SK-N-SH (cell line): Measurements from ENCODE around the gene DGKH. TPM values are rescaled to one million over a fixed set of nuclear protein-coding genes. Genes with fewer than 3 reads are reported as not detected.

Experiments used
- CTCF ChIA-PET: fragments of 300-600, 350-600 bp; formaldehyde crosslinking; extraction: SDS; loops from one replicate; lab custom pipeline; 2021; lab: Yijun Ruan, JAX
- POLR2A ChIA-PET: fragments of 350-600 bp; sonication (Branson Sonifier 250); formaldehyde crosslinking; extraction: SDS; loops from one replicate; lab custom pipeline; 2020; ENCODE audit warnings: antibody characterized with exemption, inconsistent platforms; lab: Yijun Ruan, JAX
- DNase-seq: peaks from one replicate; pipeline ENCODE4 v3.0.0; 2012
- H2AFZ ChIP-seq: fragments of 200-600 bp; sonication (generic); 2 replicates; pipeline ENCODE4 v1.8.1; 2016; ENCODE audit warnings: antibody characterized with exemption, mild to moderate bottlenecking, low read depth
- H3F3A ChIP-seq: fragments of 200-600 bp; sonication (generic); replicated peaks from 2 replicates; pipeline ENCODE3; 2016; ENCODE audit warnings: antibody characterized with exemption, mild to moderate bottlenecking; ENCODE audit not compliant: insufficient read depth
- H3K27ac ChIP-seq, 2 experiments: fragments of 200-500 bp in 1 of 2; fragments of 200-600 bp in 1 of 2; sonication (Bioruptor generic) in 1 of 2; sonication (generic), shearing (Covaris generic) in 1 of 2; 2 replicates each; pipeline versions ENCODE4 v1.5.1 to v1.6.1; 2014 to 2016; ENCODE audit warnings: low read depth in 2 of 2, inconsistent platforms in 1 of 2, low read length in 1 of 2, mild to moderate bottlenecking in 1 of 2, mixed read lengths in 1 of 2
- H3K27me3 ChIP-seq: fragments of 200-600 bp; sonication (generic), shearing (Covaris generic); 2 replicates; pipeline ENCODE4 v1.6.1; 2016; ENCODE audit warnings: mixed run types; ENCODE audit not compliant: insufficient read depth
- H3K36me3 ChIP-seq, 2 experiments: fragments of 200-500 bp in 1 of 2; fragments of 200-600 bp in 1 of 2; sonication (Bioruptor generic) in 1 of 2; sonication (generic) in 1 of 2; replicated peaks in 1 of 2; 2 replicates each; pipeline versions ENCODE3 to v1.5.1; 2014 to 2016; ENCODE audit warnings: low read length in 1 of 2, mild to moderate bottlenecking in 1 of 2; ENCODE audit not compliant: insufficient read depth in 2 of 2, control insufficient read depth in 1 of 2
- H3K4me1 ChIP-seq, 2 experiments: fragments of 200-500 bp in 1 of 2; fragments of 200-600 bp in 1 of 2; sonication (Bioruptor generic) in 1 of 2; sonication (generic), shearing (Covaris generic) in 1 of 2; 2 replicates each; pipeline versions ENCODE4 v1.5.1 to v1.6.1; 2014 to 2016; ENCODE audit warnings: low read depth in 1 of 2, low read length in 1 of 2, mixed run types in 1 of 2; ENCODE audit not compliant: insufficient read depth in 2 of 2, control insufficient read depth in 1 of 2
- H3K4me2 ChIP-seq: fragments of 200-600 bp; sonication (generic), shearing (Covaris generic); 2 replicates; pipeline ENCODE4 v1.6.1; 2017; ENCODE audit warnings: mixed run types
- H3K4me3 ChIP-seq, 2 experiments: fragments of 200-500 bp in 1 of 2; fragments of 200-600 bp in 1 of 2; sonication (Bioruptor generic) in 1 of 2; sonication (generic), shearing (Covaris generic) in 1 of 2; 2 replicates each; pipeline versions ENCODE4 v1.5.1 to v1.8.1; 2014 to 2016; ENCODE audit warnings: low read depth in 2 of 2, inconsistent platforms in 1 of 2, low read length in 1 of 2, mild to moderate bottlenecking in 1 of 2, mixed read lengths in 1 of 2, moderate library complexity in 1 of 2
- H3K79me2 ChIP-seq: fragments of 200-600 bp; sonication (generic); 2 replicates; pipeline ENCODE4 v1.8.1; 2017; ENCODE audit warnings: mild to moderate bottlenecking; ENCODE audit not compliant: insufficient read depth
- H3K9ac ChIP-seq: fragments of 200-600 bp; sonication (generic); 2 replicates; pipeline ENCODE4 v1.6.1; 2017; ENCODE audit warnings: mixed run types
- H3K9me2 ChIP-seq: fragments of 200-600 bp; sonication (generic); 2 replicates; pipeline ENCODE4 v1.6.1; 2017; ENCODE audit warnings: mixed run types
- H3K9me3 ChIP-seq: fragments of 200-600 bp; sonication (generic); 2 replicates; pipeline ENCODE4 v1.6.1; 2017; ENCODE audit warnings: mixed run types, mild to moderate bottlenecking, moderate library complexity
- H4K20me1 ChIP-seq: fragments of 200-600 bp; sonication (generic); 2 replicates; pipeline ENCODE4 v1.6.1; 2017; ENCODE audit warnings: mild to moderate bottlenecking, mixed run types; ENCODE audit not compliant: insufficient read depth
- CHD2 ChIP-seq: fragments of 150-350 bp; IDR thresholded peaks from 2 replicates; pipeline ENCODE4 v1.6.1; 2018; ENCODE audit warnings: low read length; ENCODE audit not compliant: partially characterized antibody
- ELF1 ChIP-seq: IDR thresholded peaks from 2 replicates; pipeline ENCODE4 v1.4.0; 2012
- EZH2phosphoT487 ChIP-seq: fragments of 200-600 bp; sonication (generic); IDR thresholded peaks from 2 replicates; pipeline ENCODE4 v1.6.1; 2017; ENCODE audit warnings: low read depth, mixed run types, mild to moderate bottlenecking, antibody characterized with exemption, moderate library complexity, borderline replicate concordance
- FOXJ3 ChIP-seq: sonication (generic); formaldehyde crosslinking; IDR thresholded peaks from 2 replicates; pipeline ENCODE4 v1.5.1; 2020; ENCODE audit warnings: mild to moderate bottlenecking, missing genetic modification reagents
- GABPA ChIP-seq: IDR thresholded peaks from 2 replicates; pipeline ENCODE4 v1.4.0; 2012; ENCODE audit warnings: low read depth, mild to moderate bottlenecking
- GATA2 ChIP-seq: sonication (generic); formaldehyde crosslinking; IDR thresholded peaks from 2 replicates; pipeline ENCODE4 v1.5.0; 2020; ENCODE audit warnings: mild to moderate bottlenecking, missing genetic modification reagents
- IRF3 ChIP-seq: fragments of 150-350 bp; IDR thresholded peaks from 2 replicates; pipeline ENCODE4 v1.6.1; 2016; ENCODE audit warnings: mild to moderate bottlenecking, low read depth, low read length
- JUND ChIP-seq: IDR thresholded peaks from 2 replicates; pipeline ENCODE4 v1.4.0; 2012
- MEF2A ChIP-seq: IDR thresholded peaks from 2 replicates; pipeline ENCODE4 v1.4.0; 2012; ENCODE audit warnings: low read depth, borderline replicate concordance
- NRF1 ChIP-seq: IDR thresholded peaks from 2 replicates; pipeline ENCODE4 v1.6.1; 2012; ENCODE audit warnings: low read depth, mild to moderate bottlenecking, low read length
- RCOR1 ChIP-seq: fragments of 150-350 bp; IDR thresholded peaks from 2 replicates; pipeline ENCODE4 v1.6.1; 2017; ENCODE audit warnings: antibody characterized with exemption, low read length
- REST ChIP-seq: IDR thresholded peaks from 2 replicates; pipeline ENCODE4 v1.6.1; 2012; ENCODE audit warnings: mild to moderate bottlenecking, low read depth, low read length, moderate library complexity
- USF1 ChIP-seq: IDR thresholded peaks from 2 replicates; pipeline ENCODE4 v1.4.0; 2012; ENCODE audit warnings: low read depth, borderline replicate concordance
- USF2 ChIP-seq: fragments of 150-350 bp; IDR thresholded peaks from 2 replicates; pipeline ENCODE4 v1.6.1; 2017; ENCODE audit warnings: antibody characterized with exemption, low read length, low read depth, borderline replicate concordance
- ZBTB33 ChIP-seq: IDR thresholded peaks from 2 replicates; pipeline ENCODE4 v1.4.0; 2012; ENCODE audit warnings: low read depth, borderline replicate concordance
- polyA plus RNA-seq, 3 experiments: library from polyadenylated mRNA; depleted of rRNA; stranded (reverse); fragments of >200 nt; gene quantifications; 2 replicates each; pipeline ENCODE4 v1.2.3, GENCODE V29; 2012

DGKH gene
- polyA plus RNA-seq, 1 of the 3 experiments (the other 2 are of a cell fraction): 2.5 TPM

GRCh38 chr13:42027286-42027685 lies 21.2 kb upstream of the DGKH start:
- Histone ChIP-seq H3K36me3 (no peaks in the 10 kb centered on the region), H3K79me2 (no peaks in the 10 kb centered on the region), H3K9me2 (no peaks in the 10 kb centered on the region), H3K9me3 (no peaks in the 10 kb centered on the region), H3F3A (peaks cover 4% of the 10 kb centered on the region), H3K4me3 (no peak overlapping the region), H3K27me3 (no peaks in the 10 kb centered on the region), H3K4me2 (no peak overlapping the region), H2AFZ (0 out of 2 replicates have a peak overlapping the region, but pooled peaks have one; percentile 62), H3K4me1 (peaks cover 0 to 8% of the 10 kb centered on the region in 2 experiments; a peak in 1 of 4 replicates), H4K20me1 (no peaks in the 10 kb centered on the region), H3K9ac (no peak overlapping the region), H3K27ac (no peak overlapping the region)
- DNase-seq: no peak
- ChIA-PET POLR2A (no interaction called here), CTCF (no interaction called here)
- TF ChIP-seq REST (no peak), CHD2 (no peak), FOXJ3 (CRISPR knock-in tag) (no peak), NRF1 (no peak), ZBTB33 (no peak), RCOR1 (no peak), MEF2A (no peak), GABPA (no peak), GATA2 (CRISPR knock-in tag) (no peak), JUND (no peak), USF1 (no peak), EZH2phosphoT487 (no peak), IRF3 (no peak), ELF1 (no peak), USF2 (no peak)
